CD4-positive, alpha-beta T cell (primary cell): ENCODE measurements around the gene RAMP1. TPM values are rescaled to one million over a fixed set of nuclear protein-coding genes. Genes with fewer than 3 reads are reported as not detected.

Experiments
- ATAC-seq: fragments of 200-7000 bp; cut with Tn5 transposase; one replicate; pipeline ENCODE4 v1.10.0; 2022; ENCODE audit warnings: mild to moderate bottlenecking; ENCODE audit not compliant: poor library complexity
- CTCF ChIA-PET: fragments of 350-600 bp; sonication (Branson Sonifier 250); formaldehyde crosslinking; loops from one replicate; lab custom pipeline; 2021; ENCODE audit warnings: antibody characterized with exemption, inconsistent platforms; lab: Charles Lee
- POLR2A ChIA-PET: fragments of 350-600 bp; sonication (Branson Sonifier 250); formaldehyde crosslinking; loops from one replicate; lab custom pipeline; 2021; ENCODE audit warnings: antibody characterized with exemption, inconsistent platforms; lab: Charles Lee
- DNase-seq, 14 experiments: peaks; one replicate each; pipeline ENCODE4 v3.0.0-alpha.2; 2013 to 2020; ENCODE audit warnings: mixed read lengths in 2 of 14
- H3K27ac ChIP-seq, 2 donors: one replicate each; pipeline versions ENCODE4 v1.5.1 to v1.7.0; 2013; ENCODE audit warnings: low read length in 2 of 2, low read depth in 1 of 2, mild to moderate bottlenecking in 1 of 2
- H3K27me3 ChIP-seq, 2 experiments: 1 replicate in 1 of 2; 2 replicates in 1 of 2; pipeline versions ENCODE4 v1.6.1 to v1.7.0; 2013; ENCODE audit warnings: low read length in 2 of 2, control low read depth in 1 of 2, mild to moderate bottlenecking in 1 of 2, moderate library complexity in 1 of 2; ENCODE audit not compliant: insufficient read depth in 2 of 2, control insufficient read depth in 1 of 2
- H3K36me3 ChIP-seq: one replicate; pipeline ENCODE4 v1.6.1; 2013; ENCODE audit warnings: low read length, control low read depth; ENCODE audit not compliant: insufficient read depth
- H3K4me1 ChIP-seq: one replicate; pipeline ENCODE4 v1.6.1; 2013; ENCODE audit warnings: low read length, control low read depth; ENCODE audit not compliant: insufficient read depth
- H3K4me3 ChIP-seq: one replicate; pipeline ENCODE4 v1.5.1; 2013; ENCODE audit warnings: mild to moderate bottlenecking, low read length, moderate library complexity
- H3K9me3 ChIP-seq, 2 experiments: 1 replicate in 1 of 2; 2 replicates in 1 of 2; pipeline versions ENCODE4 v1.6.1 to v1.7.0; 2013; ENCODE audit warnings: low read length in 2 of 2, mild to moderate bottlenecking in 2 of 2, control low read depth in 1 of 2, moderate library complexity in 1 of 2; ENCODE audit not compliant: control insufficient read depth in 1 of 2, insufficient read depth in 1 of 2
- H3K27ac Mint-ChIP-seq: one replicate; pipeline ENCODE4 v1.8.0; 2020; ENCODE audit warnings: mixed read lengths
- H3K27me3 Mint-ChIP-seq: one replicate; pipeline ENCODE4 v1.8.0; 2021; ENCODE audit warnings: mixed read lengths
- H3K36me3 Mint-ChIP-seq: one replicate; pipeline ENCODE4 v1.8.0; 2021; ENCODE audit warnings: low read depth, mixed read lengths
- H3K4me1 Mint-ChIP-seq: one replicate; pipeline ENCODE4 v1.8.0; 2021; ENCODE audit warnings: low read depth, mixed read lengths
- H3K4me3 Mint-ChIP-seq: one replicate; pipeline ENCODE4 v1.8.0; 2020; ENCODE audit warnings: mild to moderate bottlenecking, mixed read lengths
- H3K9me3 Mint-ChIP-seq: one replicate; pipeline ENCODE4 v1.8.0; 2020; ENCODE audit warnings: mixed read lengths
- CTCF ChIP-seq: fragments of 200-600 bp; IDR thresholded peaks from one replicate; pipeline ENCODE4 v1.8.0; 2022; ENCODE audit warnings: antibody characterized with exemption, mild to moderate bottlenecking
- intact Hi-C, 2 experiments: fragments of 100-400 bp; cut with DNase I in 1 of 2; cut with micrococcal nuclease in 1 of 2; formaldehyde crosslinking; loops; one replicate each; pipeline versions ENCODE4 v1.15.1 to v1.9.0; 2023 to 2025; cut with DNase I, micrococcal nuclease
- total RNA-seq, 174 experiments: library from RNA in 2 of 174; stranded (reverse) in 2 of 174; gene quantifications; one replicate each; pipeline ENCODE4 v1.2.3 and lab custom pipeline; 2021 to 2026

Gene RAMP1
- total RNA-seq, 2 experiments from 2014 or later, result not detected

GRCh38 chr2:237886685-237887481, 27.5 kb downstream of the RAMP1 start:
- no peak overlapping the region for H3K4me3 Mint-ChIP-seq
- H3K4me3 ChIP-seq, result no peak overlapping the region
- H3K27ac Mint-ChIP-seq, result no peak overlapping the region
- H3K27ac ChIP-seq, result no peak overlapping the region
- H3K27me3 Mint-ChIP-seq, result no peaks in the 10 kb centered on the region
- ChIA-PET CTCF (no interaction called here), POLR2A (no interaction called here)
- peak in 1 of 14 experiments; percentile 11 for DNase-seq
- H3K9me3 ChIP-seq, result no peaks in the 10 kb centered on the region
- no peaks in the 10 kb centered on the region for H3K4me1 ChIP-seq
- intact Hi-C loops, result no loop called here
- no peak for TF ChIP-seq CTCF
- H3K4me1 Mint-ChIP-seq, result no peaks in the 10 kb centered on the region
- no peaks in the 10 kb centered on the region for H3K27me3 ChIP-seq
- ATAC-seq, result no peak
- no peaks in the 10 kb centered on the region for H3K36me3 Mint-ChIP-seq
- no peaks in the 10 kb centered on the region for H3K36me3 ChIP-seq
- H3K9me3 Mint-ChIP-seq, result no peaks in the 10 kb centered on the region

GRCh38 chr2:237888389-237888788, 29.0 kb downstream of the RAMP1 start:
- ChIA-PET CTCF (no interaction called here), POLR2A (no interaction called here)
- no peaks in the 10 kb centered on the region for H3K9me3 Mint-ChIP-seq
- no peaks in the 10 kb centered on the region for H3K9me3 ChIP-seq
- H3K27ac Mint-ChIP-seq, result no peak overlapping the region
- no peaks in the 10 kb centered on the region for H3K36me3 ChIP-seq
- DNase-seq (no peak), ATAC-seq (no peak)
- no peaks in the 10 kb centered on the region for H3K27me3 Mint-ChIP-seq
- intact Hi-C loops, result no loop called here
- no peaks in the 10 kb centered on the region for H3K27me3 ChIP-seq
- H3K27ac ChIP-seq, result no peak overlapping the region
- H3K4me1 ChIP-seq, result peaks cover 5% of the 10 kb centered on the region
- H3K4me3 Mint-ChIP-seq, result no peak overlapping the region
- H3K4me3 ChIP-seq, result no peak overlapping the region
- no peaks in the 10 kb centered on the region for H3K36me3 Mint-ChIP-seq
- no peak for TF ChIP-seq CTCF
- H3K4me1 Mint-ChIP-seq, result peaks cover 5% of the 10 kb centered on the region

GRCh38 chr2:237889016-237889415, 29.6 kb downstream of the RAMP1 start:
- Histone ChIP-seq H3K4me3 (no peak overlapping the region), H3K4me1 (peaks cover 7% of the 10 kb centered on the region), H3K36me3 (no peaks in the 10 kb centered on the region), H3K27ac (no peak overlapping the region), H3K27me3 (no peaks in the 10 kb centered on the region), H3K9me3 (no peaks in the 10 kb centered on the region)
- H3K9me3 Mint-ChIP-seq, result no peaks in the 10 kb centered on the region
- H3K36me3 Mint-ChIP-seq, result no peaks in the 10 kb centered on the region
- ATAC-seq (no peak), DNase-seq (no peak)
- H3K27ac Mint-ChIP-seq, result no peak overlapping the region
- ChIA-PET CTCF (no interaction called here), POLR2A (no interaction called here)
- intact Hi-C loops, result no loop called here
- H3K27me3 Mint-ChIP-seq, result no peaks in the 10 kb centered on the region
- H3K4me1 Mint-ChIP-seq, result peaks cover 5% of the 10 kb centered on the region
- H3K4me3 Mint-ChIP-seq, result no peak overlapping the region
- TF ChIP-seq CTCF, result no peak
